ENCODE data around the gene TTC28.
A peak's percentile ranks its signal among the peaks of the same experiment; 100 is the strongest.

The TTC28 gene

DNA sequence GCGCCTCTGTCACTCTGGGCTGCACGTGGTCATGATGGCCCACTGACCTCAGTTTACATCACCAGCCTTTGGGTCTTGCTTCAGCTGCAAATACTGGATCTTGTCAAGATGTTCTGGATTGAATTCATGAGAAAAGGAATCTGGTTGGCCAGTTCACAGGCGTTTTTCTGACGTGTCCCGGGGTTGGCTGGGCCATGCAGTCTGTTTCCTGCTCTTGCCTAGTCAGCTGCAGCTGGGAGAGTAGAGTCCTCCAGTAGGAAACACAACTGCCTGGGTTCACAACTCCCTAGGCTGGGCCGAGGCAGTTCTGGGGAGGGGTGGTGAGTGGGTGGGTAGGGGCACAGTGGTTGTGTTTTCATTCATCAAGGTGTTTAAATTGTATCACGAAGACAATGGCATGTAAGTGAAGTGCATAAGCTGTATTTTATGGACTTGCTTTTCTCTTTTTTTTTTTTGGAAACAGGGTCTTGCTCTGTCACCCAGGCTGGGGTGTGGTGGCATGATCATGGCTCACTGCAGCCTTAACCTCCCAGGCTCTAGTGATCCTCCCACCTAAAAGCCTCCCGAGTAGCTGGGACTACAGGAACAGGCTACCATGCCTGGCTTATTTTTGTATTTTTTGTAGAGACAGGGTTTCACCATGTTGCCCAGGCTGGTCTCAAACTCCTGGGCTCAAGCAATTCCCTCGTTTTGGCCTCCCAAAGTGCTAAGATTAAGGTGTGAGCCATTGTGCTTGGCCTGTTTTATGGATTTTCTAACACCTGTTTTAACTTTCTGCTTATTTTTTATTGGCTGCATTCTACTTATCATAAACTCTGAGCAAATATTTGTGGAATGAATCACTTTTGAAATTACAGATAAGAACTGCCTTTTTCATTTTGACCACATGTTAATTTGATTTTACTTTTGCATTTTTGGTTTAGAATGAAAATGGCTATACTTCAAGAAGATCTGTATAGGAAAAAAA lies 706.6 kb downstream of the TTC28 start:
- intact Hi-C loops (cut with DNase I) = no loop called here

DNA sequence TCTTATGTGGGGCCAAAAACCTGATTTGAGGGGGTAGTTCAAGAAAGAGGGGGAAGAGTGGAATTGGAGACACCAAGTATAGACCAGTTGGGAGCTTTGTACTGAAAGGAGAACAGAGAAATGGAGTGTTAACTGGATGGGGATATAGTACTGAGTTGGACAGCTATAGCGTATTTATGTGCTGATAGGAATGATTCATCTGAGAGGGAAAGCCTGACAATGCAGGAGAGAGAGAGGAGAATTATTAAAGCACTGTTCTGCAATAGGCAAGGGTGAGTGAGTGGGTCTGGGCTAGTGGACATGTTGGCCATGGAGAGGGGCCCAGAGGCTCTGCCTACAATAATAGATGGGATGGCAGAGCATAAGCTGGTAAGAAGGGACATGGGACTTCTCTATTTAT lies 707.7 kb downstream of the TTC28 start:
- intact Hi-C loops (cut with DNase I) = no loop called here
- no peak for DNase-seq

More for the DNA sequence above, 706.6 kb downstream of the TTC28 start:
- no peak for DNase-seq

DNA sequence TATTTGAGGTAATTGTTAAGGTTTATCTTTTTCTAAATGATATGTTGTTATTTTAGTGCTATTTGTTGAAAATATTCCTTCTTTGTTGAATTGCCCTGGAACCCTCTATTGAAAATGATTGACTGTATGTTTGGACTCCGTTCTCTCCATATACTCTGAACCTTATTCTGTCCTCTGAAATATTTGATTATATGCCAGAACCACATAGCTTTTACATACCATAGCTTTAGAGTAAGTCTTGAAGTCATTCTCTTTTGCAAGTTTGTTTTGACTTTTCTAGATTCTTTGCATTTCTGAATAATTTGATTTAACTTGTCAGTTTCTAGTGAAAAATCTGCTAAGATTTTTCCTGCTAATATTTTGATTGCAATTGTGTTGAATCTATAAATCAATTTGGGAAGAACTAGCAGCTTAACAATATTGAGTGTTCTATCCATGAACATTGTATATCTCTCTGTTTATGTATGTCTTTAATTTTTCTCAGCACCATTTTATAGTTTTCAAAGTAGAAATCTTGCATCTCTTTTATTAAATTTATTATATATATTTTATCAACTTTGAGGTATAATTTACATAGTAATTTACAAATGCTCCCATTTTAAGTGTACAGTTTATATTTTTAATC lies 708.9 kb downstream of the TTC28 start:
- no peak for DNase-seq
- intact Hi-C loops (cut with DNase I) = no loop called here

DNA sequence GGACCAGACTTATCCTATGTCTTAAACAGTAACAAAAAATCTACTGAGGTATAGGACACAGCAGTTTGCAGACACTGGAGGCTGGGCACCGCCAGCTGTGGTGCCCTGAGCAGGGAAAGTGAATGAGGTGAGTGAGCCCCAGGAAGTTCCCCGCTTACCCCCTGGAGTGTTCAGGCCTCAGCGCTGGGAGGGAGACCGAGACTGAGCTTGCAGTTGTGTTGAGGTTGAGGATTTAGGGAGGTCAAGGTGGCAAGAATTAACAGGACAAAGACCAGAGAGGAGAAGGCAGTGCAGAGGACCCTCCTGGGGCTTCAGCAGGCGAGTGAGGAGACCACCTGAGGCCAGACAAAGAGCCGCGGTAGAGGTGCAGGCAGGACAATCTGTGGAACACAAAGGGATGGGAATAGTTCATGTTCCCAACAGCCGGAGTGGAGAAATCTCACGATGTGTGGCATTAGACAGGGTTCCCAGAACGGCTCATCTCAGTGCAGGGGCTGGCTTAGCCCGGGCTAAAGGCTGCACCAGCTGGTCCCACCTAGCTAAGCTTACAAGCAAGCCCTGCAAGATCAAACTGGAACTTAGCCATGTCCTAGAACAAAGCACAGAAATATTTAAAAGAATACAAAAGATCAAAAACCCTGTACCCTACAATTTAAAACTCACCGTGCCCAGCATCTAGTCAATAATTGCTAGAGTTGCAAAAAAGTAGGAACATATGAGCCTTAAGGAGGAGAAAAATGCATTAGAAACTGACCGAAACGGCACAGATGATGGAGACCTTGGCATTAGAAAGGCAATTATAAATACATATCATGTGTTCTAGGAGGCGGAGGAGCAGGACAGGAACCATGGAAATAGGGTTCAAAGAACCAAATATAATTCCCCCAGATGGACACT lies 713.2 kb downstream of the TTC28 start:
- intact Hi-C loops (cut with DNase I) = no loop called here
- DNase-seq = no peak

DNA sequence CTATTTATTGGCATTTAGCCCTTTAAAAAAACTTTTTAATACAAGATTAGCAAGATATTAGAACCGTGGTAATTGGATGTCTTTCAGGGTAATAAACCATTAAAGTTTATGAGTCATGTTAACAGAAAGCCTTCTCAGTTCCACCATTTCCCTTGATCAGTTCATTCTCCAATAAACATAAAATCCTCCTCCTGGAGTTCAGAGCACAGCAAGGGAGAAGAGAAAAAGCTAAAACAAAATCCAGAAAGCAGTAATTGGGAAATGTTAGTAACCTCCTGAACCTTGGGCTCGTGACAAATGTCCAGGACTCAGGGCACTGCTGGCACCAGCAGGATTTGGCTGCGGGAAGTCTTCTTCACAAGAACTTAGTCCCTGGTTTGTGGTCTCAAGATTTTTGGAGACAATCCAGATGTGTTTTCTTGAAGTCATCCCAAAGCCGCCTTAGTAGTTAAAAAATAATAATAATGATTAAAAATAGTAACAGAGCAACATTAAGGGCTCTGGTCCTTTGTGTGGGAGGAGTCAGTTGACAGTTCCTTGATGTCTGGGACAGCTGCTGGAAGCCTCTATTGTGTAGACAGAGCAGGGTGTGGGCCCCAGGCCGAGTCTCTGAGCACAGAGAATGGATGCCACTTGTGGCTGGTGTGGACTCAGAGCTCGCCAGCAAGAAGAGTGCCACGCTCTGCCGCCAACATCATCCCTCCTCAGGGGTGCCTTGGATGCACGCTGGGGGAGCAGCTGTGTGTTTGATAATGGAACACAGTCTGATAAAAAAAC lies 717.2 kb downstream of the TTC28 start:
- intact Hi-C loops (cut with DNase I) = no loop called here
- DNase-seq = peak in 9 of 42 donors; percentile 7 to 59 (median 24)

DNA sequence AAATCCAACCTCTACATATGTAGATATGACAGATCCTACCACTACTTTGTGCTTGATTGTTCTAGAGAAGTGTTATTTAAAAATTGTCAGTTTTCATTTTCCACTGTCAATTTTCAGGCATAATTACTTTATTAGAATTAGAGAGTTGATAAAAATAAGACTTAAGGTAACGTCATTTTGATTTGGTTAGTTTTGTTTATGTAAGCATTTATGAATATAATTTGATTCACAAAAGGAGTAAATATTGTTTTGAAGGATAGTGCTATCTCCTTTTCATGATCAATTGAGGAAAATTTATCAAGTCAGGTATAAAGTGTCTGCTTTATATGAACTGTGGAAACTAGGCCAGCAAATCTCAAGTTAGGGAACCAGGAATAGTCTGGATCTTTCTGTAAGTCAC lies 718.0 kb downstream of the TTC28 start:
- intact Hi-C loops (cut with DNase I) = no loop called here
- no peak for DNase-seq

DNA sequence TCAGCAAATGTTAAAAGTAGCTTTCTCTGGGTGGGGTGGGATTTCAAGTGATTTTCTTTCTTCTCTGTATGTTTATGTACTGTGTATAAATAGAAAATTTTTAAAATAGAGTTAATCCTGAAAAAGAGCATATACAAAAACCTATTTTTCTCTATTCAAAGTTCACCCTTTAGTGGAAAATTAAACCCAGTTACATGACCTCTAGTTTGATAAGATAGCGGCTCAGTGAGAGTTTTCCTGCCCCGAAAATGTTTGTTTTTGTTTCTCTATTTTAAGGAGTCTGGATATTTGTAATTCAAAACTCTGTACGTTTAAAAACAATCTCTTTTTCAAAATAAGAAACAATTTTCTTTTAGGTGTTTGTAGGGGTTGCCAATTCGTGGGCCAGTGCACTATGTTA lies 718.5 kb downstream of the TTC28 start:
- intact Hi-C loops (cut with DNase I) = no loop called here

DNA sequence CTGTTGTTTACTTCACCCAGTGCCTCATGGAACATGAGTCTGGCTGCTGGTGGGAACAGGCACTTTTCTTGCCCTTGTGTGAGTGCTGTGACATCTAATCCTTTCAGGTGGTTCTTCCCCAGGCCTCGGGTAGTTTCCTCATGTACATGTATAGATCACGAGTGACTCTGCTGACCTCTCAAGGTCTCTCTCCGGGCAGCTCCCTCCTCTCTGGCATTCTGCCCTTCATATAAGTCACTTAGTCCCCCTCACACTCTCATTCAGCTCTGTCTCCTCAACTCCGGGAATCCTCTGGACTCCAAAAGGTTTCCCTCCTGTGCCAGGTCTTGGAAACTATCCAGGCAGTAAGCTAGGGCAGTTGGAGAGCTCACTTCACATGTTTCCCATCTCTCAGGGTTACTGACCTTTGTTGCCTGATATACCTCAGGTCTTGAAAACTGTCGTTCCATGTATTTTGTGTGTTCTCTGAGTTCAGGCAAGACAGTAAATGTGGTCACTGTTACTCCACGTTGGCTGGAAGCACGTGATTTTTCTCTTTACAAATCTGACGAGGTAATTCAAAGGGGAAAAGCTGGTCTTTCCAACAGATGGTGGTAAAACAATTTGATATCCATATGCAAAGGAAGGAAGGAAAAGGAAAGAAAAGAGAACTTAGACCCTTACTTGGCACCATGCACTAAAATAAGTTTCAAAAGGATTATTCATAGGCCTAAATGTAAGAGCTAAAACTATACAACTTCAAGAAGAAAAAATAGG lies 720.1 kb downstream of the TTC28 start:
- no peak for DNase-seq
- intact Hi-C loops (cut with DNase I) = no loop called here

More for the DNA sequence above, 718.5 kb downstream of the TTC28 start:
- no peak for DNase-seq

DNA sequence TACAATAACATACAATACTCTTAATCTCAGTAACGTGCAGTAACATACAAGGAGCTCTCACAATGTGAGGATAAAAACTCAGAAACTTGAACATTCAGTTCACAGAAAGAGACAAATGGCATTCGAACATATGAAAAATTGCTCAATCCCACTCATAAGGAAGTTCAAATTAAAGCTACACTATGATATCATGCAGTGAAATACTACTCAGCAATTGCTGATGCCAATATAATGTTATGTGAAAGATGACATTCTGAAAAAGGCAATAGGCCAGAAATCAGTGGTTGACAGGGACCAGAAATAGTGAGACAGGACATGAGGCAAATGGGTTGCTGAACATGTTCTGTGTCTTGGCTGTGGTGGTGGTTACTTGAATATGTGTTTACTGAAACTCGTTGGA lies 726.9 kb downstream of the TTC28 start:
- intact Hi-C loops (cut with DNase I) = no loop called here
- no peak for DNase-seq

DNA sequence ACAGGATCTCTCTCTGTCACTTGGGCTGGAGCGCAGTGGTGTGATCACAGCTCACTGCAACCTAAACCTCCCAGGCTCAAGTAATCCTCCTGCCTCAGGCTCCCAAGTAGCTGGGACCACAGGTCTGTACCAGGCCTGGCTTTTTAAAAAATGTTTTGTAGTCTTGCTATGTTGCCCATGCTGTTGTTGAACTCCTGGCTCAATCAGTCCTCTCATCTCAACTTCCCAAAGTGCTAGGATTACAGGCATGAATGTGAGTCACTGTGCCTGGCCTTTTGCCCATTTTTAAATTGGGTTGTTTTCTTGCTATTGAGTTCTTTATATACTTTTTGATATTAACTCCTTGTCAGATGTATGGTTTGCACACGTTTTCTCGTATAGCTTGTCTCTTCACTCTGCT lies 727.5 kb downstream of the TTC28 start:
- intact Hi-C loops (cut with DNase I) = no loop called here
- no peak for DNase-seq

DNA sequence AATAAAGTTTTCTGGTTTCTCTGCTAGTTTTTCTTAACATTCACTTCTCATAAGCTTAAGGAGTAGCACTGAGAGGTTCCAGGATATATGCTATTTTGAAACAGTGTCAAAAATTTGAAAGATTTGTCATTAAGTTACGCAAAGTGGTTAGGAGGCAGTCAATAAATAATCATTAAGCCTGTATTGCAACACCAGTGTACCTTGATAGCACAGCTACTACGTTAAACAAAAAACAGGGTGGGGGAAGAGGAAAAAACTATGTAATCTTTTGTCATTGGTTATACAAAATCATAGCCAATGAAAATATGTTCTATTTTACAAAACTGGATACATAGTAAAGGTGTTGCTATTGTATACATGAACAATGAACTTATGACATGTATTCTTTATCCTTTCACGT lies 730.2 kb downstream of the TTC28 start:
- no peak for DNase-seq
- intact Hi-C loops (cut with DNase I) = no loop called here

DNA sequence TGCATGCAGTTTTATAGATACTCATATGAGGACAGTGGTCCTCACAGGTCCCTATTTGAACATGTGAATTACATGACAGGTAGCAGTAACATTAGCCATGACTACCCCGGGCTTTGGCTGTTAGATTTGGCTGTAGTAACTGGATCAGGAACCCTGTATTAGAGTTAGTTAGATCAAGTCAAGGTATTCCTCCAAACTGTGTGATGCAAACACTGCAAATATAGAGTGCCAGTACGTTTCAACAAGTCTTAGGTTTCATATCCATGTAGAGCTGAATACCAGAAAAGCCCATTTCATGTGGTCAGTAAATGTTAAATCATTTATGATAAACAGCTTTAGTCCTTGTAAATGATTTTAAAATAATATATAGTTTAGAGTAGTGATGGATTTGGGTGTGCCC lies 731.1 kb downstream of the TTC28 start:
- DNase-seq = no peak

DNA sequence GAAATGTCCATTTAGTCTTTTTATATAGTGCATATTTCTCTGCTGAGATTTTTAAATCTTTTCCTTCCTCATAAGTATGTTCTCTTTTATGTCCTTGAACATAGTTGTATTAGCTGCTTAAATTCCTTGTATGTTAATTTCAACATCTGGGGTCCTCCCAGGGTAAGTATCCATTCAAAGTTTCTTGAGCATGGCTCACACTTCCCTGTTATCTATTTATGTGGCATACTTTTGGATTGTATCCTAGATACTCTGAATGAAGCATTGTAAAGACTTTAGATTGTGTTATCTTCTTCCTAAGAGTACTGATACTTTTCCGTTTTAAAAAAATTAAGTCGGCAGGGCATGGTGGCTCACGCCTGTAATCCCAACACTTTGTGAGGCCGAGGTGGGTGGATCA lies 732.2 kb downstream of the TTC28 start:
- no peak for DNase-seq
- intact Hi-C loops (cut with DNase I) = no loop called here

More for the DNA sequence above, 731.1 kb downstream of the TTC28 start:
- intact Hi-C loops (cut with DNase I) = no loop called here

DNA sequence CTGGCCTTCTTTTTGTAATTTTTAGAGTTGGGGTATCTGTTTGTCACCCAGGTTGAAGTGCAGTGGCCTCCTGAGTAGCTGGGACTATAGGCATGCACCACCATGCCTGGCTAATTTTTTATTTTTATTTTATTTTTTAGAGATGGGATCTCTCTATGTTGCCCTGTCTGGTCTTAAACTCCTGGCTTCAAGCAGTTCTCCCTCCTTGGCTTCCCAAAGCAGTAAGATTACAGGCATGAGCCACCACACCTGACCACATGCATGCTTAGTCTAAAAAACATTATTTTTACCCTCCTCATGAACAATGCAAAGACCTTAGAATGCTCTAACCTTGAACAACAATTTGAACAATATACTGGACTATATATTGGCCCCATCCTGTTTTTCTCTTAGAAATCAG lies 738.5 kb downstream of the TTC28 start:
- intact Hi-C loops (cut with DNase I) = no loop called here
- no peak for DNase-seq

DNA sequence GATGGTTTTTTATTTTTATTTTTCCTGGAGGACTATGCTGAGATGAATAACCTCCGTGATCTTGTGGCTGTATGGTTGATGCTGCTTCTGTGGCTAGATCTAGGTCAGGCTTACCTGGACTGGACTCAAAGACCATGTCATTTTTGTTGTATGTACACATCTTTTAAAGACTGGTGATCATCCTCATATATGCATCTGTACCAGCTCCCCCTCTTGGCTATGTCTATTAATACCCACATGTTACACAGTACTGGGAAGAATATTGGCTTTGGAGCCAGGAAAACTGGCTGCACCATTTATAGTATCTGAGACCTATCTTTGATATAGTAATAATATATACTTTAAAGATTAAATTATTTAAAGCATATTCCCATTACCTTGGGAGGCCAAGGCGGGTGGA lies 742.2 kb downstream of the TTC28 start:
- no peak for DNase-seq
- intact Hi-C loops (cut with DNase I) = no loop called here

DNA sequence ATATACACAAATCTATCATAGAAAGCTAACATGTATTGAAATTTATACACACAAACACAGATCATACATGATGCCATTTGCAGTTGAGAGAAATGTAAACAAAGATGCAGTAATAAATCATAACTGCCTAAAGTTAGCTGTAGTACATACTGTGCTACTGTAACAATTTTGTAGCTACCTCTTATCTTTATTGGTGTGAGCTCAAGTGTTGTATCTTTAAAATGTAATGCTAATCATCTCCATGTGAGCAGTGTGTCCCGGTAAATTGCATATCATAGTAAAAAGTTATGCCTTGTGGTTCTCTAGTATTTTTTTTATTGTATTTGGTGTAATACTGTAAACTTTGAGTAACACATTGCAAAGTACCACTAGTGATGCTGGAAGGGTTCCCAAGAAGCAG lies 743.7 kb downstream of the TTC28 start:
- DNase-seq = no peak
- intact Hi-C loops (cut with DNase I) = no loop called here

DNA sequence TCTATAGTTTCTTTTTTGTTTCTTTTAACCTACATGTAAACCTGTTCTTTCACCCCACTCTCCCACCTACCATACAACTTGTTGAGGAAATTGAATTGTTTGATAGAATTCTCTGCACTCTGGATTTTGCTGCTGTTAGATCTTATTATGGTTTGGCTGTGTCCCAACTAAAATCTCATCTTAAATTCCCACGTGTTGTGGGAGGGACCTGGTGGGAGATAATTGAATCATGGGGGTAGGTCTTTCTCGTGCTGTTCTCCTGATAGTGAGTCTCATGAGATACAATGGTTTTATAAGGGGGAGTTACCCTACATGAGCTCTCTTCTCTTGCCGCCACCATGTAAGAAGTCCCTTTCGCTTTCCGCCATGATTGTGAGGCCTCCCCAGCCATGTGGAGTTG lies 745.6 kb downstream of the TTC28 start:
- intact Hi-C loops (cut with DNase I) = no loop called here

More for the DNA sequence above, 745.6 kb downstream of the TTC28 start:
- no peak for DNase-seq
